ENCODE measurements around the gene SIM1.

SIM1 gene, protein sequence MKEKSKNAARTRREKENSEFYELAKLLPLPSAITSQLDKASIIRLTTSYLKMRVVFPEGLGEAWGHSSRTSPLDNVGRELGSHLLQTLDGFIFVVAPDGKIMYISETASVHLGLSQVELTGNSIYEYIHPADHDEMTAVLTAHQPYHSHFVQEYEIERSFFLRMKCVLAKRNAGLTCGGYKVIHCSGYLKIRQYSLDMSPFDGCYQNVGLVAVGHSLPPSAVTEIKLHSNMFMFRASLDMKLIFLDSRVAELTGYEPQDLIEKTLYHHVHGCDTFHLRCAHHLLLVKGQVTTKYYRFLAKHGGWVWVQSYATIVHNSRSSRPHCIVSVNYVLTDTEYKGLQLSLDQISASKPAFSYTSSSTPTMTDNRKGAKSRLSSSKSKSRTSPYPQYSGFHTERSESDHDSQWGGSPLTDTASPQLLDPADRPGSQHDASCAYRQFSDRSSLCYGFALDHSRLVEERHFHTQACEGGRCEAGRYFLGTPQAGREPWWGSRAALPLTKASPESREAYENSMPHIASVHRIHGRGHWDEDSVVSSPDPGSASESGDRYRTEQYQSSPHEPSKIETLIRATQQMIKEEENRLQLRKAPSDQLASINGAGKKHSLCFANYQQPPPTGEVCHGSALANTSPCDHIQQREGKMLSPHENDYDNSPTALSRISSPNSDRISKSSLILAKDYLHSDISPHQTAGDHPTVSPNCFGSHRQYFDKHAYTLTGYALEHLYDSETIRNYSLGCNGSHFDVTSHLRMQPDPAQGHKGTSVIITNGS

GRCh38 chr6:100464903-100465700 is at the start of gene SIM1:
Gene SIM1 (minus strand): TSS chr6:100464921. CDS start chr6:100463468, 1,453 bp downstream.
- Histone ChIP-seq H3K27me3 (ENCODE audit: insufficient read depth, low read length) (no peaks in the 10 kb centered on the region), H3K9me2 (ENCODE audit: low read depth, low read length) (no peaks in the 10 kb centered on the region), H2AFZ (ENCODE audit: low read length) (no peak within 1 kb of the TSS), H3K27ac (ENCODE audit: low read depth, low read length, poor library complexity, severe bottlenecking) (no peak within 1 kb of the TSS), H3K4me1 (ENCODE audit: insufficient read depth, low read length, severe bottlenecking) (peaks cover 19% of the 10 kb centered on the region), H3K9ac (ENCODE audit: low read length) (no peak within 1 kb of the TSS), H3K4me2 (ENCODE audit: low read length) (no peak within 1 kb of the TSS), H3F3A (ENCODE audit: insufficient read depth, low read length) (no peaks in the 10 kb centered on the region), H4K20me1 (ENCODE audit: insufficient read depth, low read length) (no peaks in the 10 kb centered on the region), H3K79me2 (ENCODE audit: insufficient read depth, low read length) (no peaks in the 10 kb centered on the region), H3K4me3 (ENCODE audit: low read depth, low read length, poor library complexity, severe bottlenecking) (no peak within 1 kb of the TSS), H3K36me3 (ENCODE audit: insufficient read depth, low read length) (no peaks in the 10 kb centered on the region), H3K9me3 (ENCODE audit: low read length) (peaks cover 7% of the 10 kb centered on the region)
- no peak for TF ChIP-seq EZH2 (IDR thresholded peaks at IDR 0.05; ENCODE audit: borderline replicate concordance, low read length)
- TF ChIP-seq, protein P1, sequence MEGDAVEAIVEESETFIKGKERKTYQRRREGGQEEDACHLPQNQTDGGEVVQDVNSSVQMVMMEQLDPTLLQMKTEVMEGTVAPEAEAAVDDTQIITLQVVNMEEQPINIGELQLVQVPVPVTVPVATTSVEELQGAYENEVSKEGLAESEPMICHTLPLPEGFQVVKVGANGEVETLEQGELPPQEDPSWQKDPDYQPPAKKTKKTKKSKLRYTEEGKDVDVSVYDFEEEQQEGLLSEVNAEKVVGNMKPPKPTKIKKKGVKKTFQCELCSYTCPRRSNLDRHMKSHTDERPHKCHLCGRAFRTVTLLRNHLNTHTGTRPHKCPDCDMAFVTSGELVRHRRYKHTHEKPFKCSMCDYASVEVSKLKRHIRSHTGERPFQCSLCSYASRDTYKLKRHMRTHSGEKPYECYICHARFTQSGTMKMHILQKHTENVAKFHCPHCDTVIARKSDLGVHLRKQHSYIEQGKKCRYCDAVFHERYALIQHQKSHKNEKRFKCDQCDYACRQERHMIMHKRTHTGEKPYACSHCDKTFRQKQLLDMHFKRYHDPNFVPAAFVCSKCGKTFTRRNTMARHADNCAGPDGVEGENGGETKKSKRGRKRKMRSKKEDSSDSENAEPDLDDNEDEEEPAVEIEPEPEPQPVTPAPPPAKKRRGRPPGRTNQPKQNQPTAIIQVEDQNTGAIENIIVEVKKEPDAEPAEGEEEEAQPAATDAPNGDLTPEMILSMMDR (IDR thresholded peaks at IDR 0.05; ENCODE audit: low read length): no peak

DNA sequence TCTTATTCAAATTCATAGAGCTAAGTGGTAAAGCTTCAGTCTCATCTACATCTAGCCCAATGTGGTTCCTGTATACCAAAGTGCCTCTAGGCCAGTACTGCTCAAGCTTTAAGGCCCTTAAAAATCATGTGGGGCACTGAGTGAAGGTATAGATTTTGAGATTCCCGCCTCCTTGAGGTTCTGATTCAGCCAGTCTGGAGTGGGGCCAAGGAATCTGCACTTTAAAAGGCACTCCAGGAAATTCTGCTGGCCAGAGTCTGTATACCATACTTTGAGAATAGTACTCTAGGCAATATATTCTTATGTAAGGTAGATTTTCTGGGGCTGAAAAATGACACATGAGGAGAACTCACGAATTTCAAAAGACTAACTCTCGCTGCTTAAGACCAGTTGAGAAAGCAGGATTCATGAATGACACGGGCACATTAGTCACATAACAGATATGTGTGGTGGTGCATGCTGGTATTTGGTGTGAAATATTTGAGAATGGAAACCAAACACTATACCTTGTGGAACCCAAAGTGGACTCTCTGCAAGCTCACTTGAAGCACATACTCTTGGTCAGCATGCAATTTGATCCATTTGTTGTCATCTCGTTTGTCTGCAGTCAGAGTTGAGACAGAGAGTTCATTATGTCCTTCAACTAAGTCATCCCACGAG is 47.6 kb upstream of the SIM1 start:
- Histone ChIP-seq H3K36me3 (ENCODE audit: insufficient read depth, low read length) (peaks cover 59% of the 10 kb centered on the region), H3K4me2 (ENCODE audit: low read length) (no peak overlapping the region), H3K4me1 (ENCODE audit: insufficient read depth, low read length, severe bottlenecking) (no peaks in the 10 kb centered on the region), H4K20me1 (ENCODE audit: insufficient read depth, low read length) (no peaks in the 10 kb centered on the region), H3K9me3 (ENCODE audit: low read length) (no peaks in the 10 kb centered on the region), H3K9ac (ENCODE audit: low read length) (no peak overlapping the region), H3K79me2 (ENCODE audit: insufficient read depth, low read length) (no peaks in the 10 kb centered on the region), H3K9me2 (ENCODE audit: low read depth, low read length) (no peaks in the 10 kb centered on the region), H2AFZ (ENCODE audit: low read length) (no peak overlapping the region), H3K27ac (ENCODE audit: low read depth, low read length, poor library complexity, severe bottlenecking) (no peak overlapping the region), H3K4me3 (ENCODE audit: low read depth, low read length, poor library complexity, severe bottlenecking) (no peak overlapping the region), H3F3A (ENCODE audit: insufficient read depth, low read length) (no peaks in the 10 kb centered on the region), H3K27me3 (ENCODE audit: insufficient read depth, low read length) (no peaks in the 10 kb centered on the region)
- TF ChIP-seq, protein P1 (IDR thresholded peaks at IDR 0.05; ENCODE audit: low read length): no peak
- no peak for TF ChIP-seq EZH2 (IDR thresholded peaks at IDR 0.05; ENCODE audit: borderline replicate concordance, low read length)

GRCh38 chr6:100509101-100509500 is 44.4 kb upstream of the SIM1 start:
- no peak overlapping the region for H2AFZ ChIP-seq (ENCODE audit: low read length)
- H3K79me2 ChIP-seq (ENCODE audit: insufficient read depth, low read length): no peaks in the 10 kb centered on the region
- H3K9ac ChIP-seq (ENCODE audit: low read length): no peak overlapping the region
- H3K9me3 ChIP-seq (ENCODE audit: low read length): no peaks in the 10 kb centered on the region
- no peaks in the 10 kb centered on the region for H3F3A ChIP-seq (ENCODE audit: insufficient read depth, low read length)
- TF ChIP-seq, protein P1 (IDR thresholded peaks at IDR 0.05; ENCODE audit: low read length): no peak
- TF ChIP-seq EZH2 (IDR thresholded peaks at IDR 0.05; ENCODE audit: borderline replicate concordance, low read length): no peak
- no peaks in the 10 kb centered on the region for H4K20me1 ChIP-seq (ENCODE audit: insufficient read depth, low read length)
- H3K27me3 ChIP-seq (ENCODE audit: insufficient read depth, low read length): no peaks in the 10 kb centered on the region
- H3K36me3 ChIP-seq (ENCODE audit: insufficient read depth, low read length): peaks cover 40% of the 10 kb centered on the region
- H3K9me2 ChIP-seq (ENCODE audit: low read depth, low read length): no peaks in the 10 kb centered on the region
- H3K4me1 ChIP-seq (ENCODE audit: insufficient read depth, low read length, severe bottlenecking): no peaks in the 10 kb centered on the region
- H3K4me2 ChIP-seq (ENCODE audit: low read length): no peak overlapping the region
- no peak overlapping the region for H3K4me3 ChIP-seq (ENCODE audit: low read depth, low read length, poor library complexity, severe bottlenecking)
- no peak overlapping the region for H3K27ac ChIP-seq (ENCODE audit: low read depth, low read length, poor library complexity, severe bottlenecking)

All from OCI-LY1 (cell line).